GM23248 (cell line): ENCODE data around the gene PRPH2. TPM values are rescaled to one million over a fixed set of nuclear protein-coding genes. Genes with fewer than 3 reads are reported as not detected.

Experiments
- DNase-seq: peaks from one replicate; pipeline ENCODE4 v3.0.0-alpha.2; 2015
- H2AFZ ChIP-seq: fragments of 200-600 bp; sonication (generic); 2 replicates; pipeline ENCODE4 v1.6.1; 2016; ENCODE audit warnings: antibody characterized with exemption
- H3F3A ChIP-seq: fragments of 200-600 bp; sonication (generic); 2 replicates; pipeline ENCODE4 v1.6.1; 2016; ENCODE audit warnings: mild to moderate bottlenecking, antibody characterized with exemption, mixed run types; ENCODE audit not compliant: insufficient read depth
- H3K27ac ChIP-seq: fragments of 200-600 bp; sonication (generic); 2 replicates; pipeline ENCODE4 v1.5.1; 2016; ENCODE audit warnings: mild to moderate bottlenecking
- H3K27me3 ChIP-seq: fragments of 200-600 bp; sonication (generic); replicated peaks from 2 replicates; pipeline ENCODE4 v1.6.1; 2016; ENCODE audit warnings: mild to moderate bottlenecking; ENCODE audit not compliant: insufficient read depth
- H3K36me3 ChIP-seq: fragments of 200-600 bp; sonication (generic); 2 replicates; pipeline ENCODE4 v1.6.1; 2016; ENCODE audit warnings: low read depth, mild to moderate bottlenecking
- H3K4me1 ChIP-seq: fragments of 200-600 bp; sonication (generic); 2 replicates; pipeline ENCODE4 v1.6.1; 2016; ENCODE audit warnings: mild to moderate bottlenecking; ENCODE audit not compliant: insufficient read depth
- H3K4me2 ChIP-seq: fragments of 200-600 bp; sonication (generic); one replicate; pipeline ENCODE4 v1.6.1; 2016; ENCODE audit warnings: mild to moderate bottlenecking; ENCODE audit not compliant: unreplicated experiment
- H3K4me3 ChIP-seq: fragments of 200-600 bp; sonication (generic); 2 replicates; pipeline ENCODE4 v1.5.1; 2016; ENCODE audit warnings: mild to moderate bottlenecking
- H3K79me2 ChIP-seq: fragments of 200-600 bp; sonication (generic); 2 replicates; pipeline ENCODE4 v1.6.1; 2016; ENCODE audit warnings: mild to moderate bottlenecking; ENCODE audit not compliant: insufficient read depth
- H3K9ac ChIP-seq: fragments of 200-600 bp; sonication (generic); 2 replicates; pipeline ENCODE4 v1.6.1; 2016; ENCODE audit warnings: mild to moderate bottlenecking
- H3K9me2 ChIP-seq: fragments of 200-600 bp; sonication (generic); 2 replicates; pipeline ENCODE4 v1.6.1; 2016; ENCODE audit warnings: mixed run types, mild to moderate bottlenecking, moderate library complexity; ENCODE audit not compliant: insufficient read depth
- H3K9me3 ChIP-seq: fragments of 200-600 bp; sonication (generic); one replicate; pipeline ENCODE4 v1.6.1; 2017; ENCODE audit warnings: low read depth
- H4K20me1 ChIP-seq: fragments of 200-600 bp; sonication (generic); 2 replicates; pipeline ENCODE4 v1.6.0; 2016; ENCODE audit not compliant: insufficient read depth
- EZH2 ChIP-seq: fragments of 200-600 bp; sonication (generic); IDR thresholded peaks from 2 replicates; pipeline ENCODE4 v1.6.1; 2018; ENCODE audit warnings: antibody characterized with exemption, mild to moderate bottlenecking; ENCODE audit not compliant: insufficient read depth, poor library complexity, severe bottlenecking
- EZH2phosphoT487 ChIP-seq: fragments of 200-600 bp; sonication (generic); IDR thresholded peaks from 2 replicates; pipeline ENCODE4 v1.6.1; 2018; ENCODE audit warnings: antibody characterized with exemption, moderate library complexity, mild to moderate bottlenecking, low read depth; ENCODE audit not compliant: insufficient read depth
- WGBS, 2 experiments: methylation state at CpG; one replicate each; pipeline ENCODE4 v1.1.6; 2015 to 2017; ENCODE audit warnings: low lambda C conversion rate in 2 of 2, low coverage in 1 of 2; ENCODE audit errors: missing lambda C conversion rate in 2 of 2; 5-methylcytosine and 5-hydroxymethylcytosine counted together
- in situ Hi-C: fragments of 300-500 bp; cut with MboI; formaldehyde crosslinking; loops from 2 replicates; pipeline ENCODE4 v1.15.0; 2020
- polyA plus RNA-seq: library from polyadenylated mRNA; unstranded; fragments of >200 nt; fragmentation: Nextera tagmentation; extraction: Ambion mirVana; gene quantifications from 2 replicates; pipeline ENCODE4 v1.2.1, GENCODE V29; 2016
- total RNA-seq: library from RNA; depleted of rRNA; stranded (reverse); fragments of >200 nt; shearing (Covaris generic); gene quantifications from 2 replicates; pipeline ENCODE4 v1.2.3, GENCODE V29; 2014

The PRPH2 gene
- total and polyA plus RNA-seq, 2 experiments from 2014 or later: 1.5 to 1.7 TPM

- H4K20me1 ChIP-seq: no peaks in the 10 kb centered on the region
- peak overlapping the region; percentile 62 for H3K27ac ChIP-seq
- in situ Hi-C loops: no loop called here
- peak overlapping the region; percentile 2; the same call in 1 of the 2 replicates for H3K9ac ChIP-seq
- no peaks in the 10 kb centered on the region for H3K79me2 ChIP-seq
- H3K27me3 ChIP-seq: no peaks in the 10 kb centered on the region
- no peak for TF ChIP-seq EZH2phosphoT487
- TF ChIP-seq EZH2: no peak
- H3K9me3 ChIP-seq: no peaks in the 10 kb centered on the region
- H3K4me1 ChIP-seq: peaks cover 15% of the 10 kb centered on the region
- DNase-seq: peak; percentile 88
- H2AFZ ChIP-seq: no peak overlapping the region; the same call in 1 of the 2 replicates
- 0 out of 2 replicates have a peak overlapping the region, but pooled peaks have one; percentile 15 for H3K4me3 ChIP-seq
- WGBS, 2 experiments: 46 to 48% methylated on average over 5 of the region's 5 CpGs
- H3K4me2 ChIP-seq: peak overlapping the region; percentile 51
- no peaks in the 10 kb centered on the region for H3K9me2 ChIP-seq
- peaks cover 22% of the 10 kb centered on the region for H3F3A ChIP-seq
- no peaks in the 10 kb centered on the region for H3K36me3 ChIP-seq
Measured at GRCh38 chr6:42766163-42766670, 43.8 kb upstream of the PRPH2 start.

- Histone ChIP-seq H3K4me2 (peak overlapping the region; percentile 51), H3K79me2 (no peaks in the 10 kb centered on the region), H3K27me3 (no peaks in the 10 kb centered on the region), H3K9me2 (no peaks in the 10 kb centered on the region), H3F3A (peaks cover 22% of the 10 kb centered on the region), H3K9me3 (no peaks in the 10 kb centered on the region), H4K20me1 (no peaks in the 10 kb centered on the region), H3K36me3 (no peaks in the 10 kb centered on the region), H3K9ac (no peak overlapping the region), H3K27ac (peak overlapping the region; percentile 62; the same call in 1 of the 2 replicates), H3K4me1 (peaks cover 15% of the 10 kb centered on the region), H3K4me3 (no peak overlapping the region), H2AFZ (no peak overlapping the region)
- in situ Hi-C loops: no loop called here
- WGBS, 2 experiments: 89 to 94% methylated on average over 9 of the region's 9 CpGs
- TF ChIP-seq EZH2phosphoT487: no peak
- no peak for TF ChIP-seq EZH2
- DNase-seq: no peak
Measured at GRCh38 chr6:42764911-42765648, 42.7 kb upstream of the PRPH2 start.

GRCh38 chr6:42762950-42763349, 40.6 kb upstream of the PRPH2 start:
- in situ Hi-C loops: no loop called here
- no peak overlapping the region for H3K9ac ChIP-seq
- H3K79me2 ChIP-seq: no peaks in the 10 kb centered on the region
- H3K4me3 ChIP-seq: no peak overlapping the region
- no peaks in the 10 kb centered on the region for H3K9me3 ChIP-seq
- WGBS, 2 experiments: 78 to 82% methylated on average over 3 of the region's 3 CpGs
- H3K4me2 ChIP-seq: no peak overlapping the region
- TF ChIP-seq EZH2phosphoT487: no peak
- TF ChIP-seq EZH2: no peak
- H3K9me2 ChIP-seq: no peaks in the 10 kb centered on the region
- peaks cover 15% of the 10 kb centered on the region for H3K4me1 ChIP-seq
- DNase-seq: no peak
- no peak overlapping the region for H2AFZ ChIP-seq
- H4K20me1 ChIP-seq: no peaks in the 10 kb centered on the region
- H3K36me3 ChIP-seq: no peaks in the 10 kb centered on the region
- peaks cover 22% of the 10 kb centered on the region for H3F3A ChIP-seq
- no peak overlapping the region for H3K27ac ChIP-seq
- H3K27me3 ChIP-seq: no peaks in the 10 kb centered on the region

- Histone ChIP-seq H3F3A (peaks cover 22% of the 10 kb centered on the region), H3K4me2 (no peak overlapping the region), H3K9me3 (no peaks in the 10 kb centered on the region), H3K36me3 (no peaks in the 10 kb centered on the region), H3K27ac (no peak overlapping the region), H3K79me2 (no peaks in the 10 kb centered on the region), H3K4me3 (no peak overlapping the region), H3K27me3 (no peaks in the 10 kb centered on the region), H3K9me2 (no peaks in the 10 kb centered on the region), H3K9ac (no peak overlapping the region), H2AFZ (no peak overlapping the region), H4K20me1 (no peaks in the 10 kb centered on the region), H3K4me1 (peaks cover 15% of the 10 kb centered on the region)
- 93 to 97% methylated on average over 3 of the region's 3 CpGs for WGBS, 2 experiments
- DNase-seq: no peak
- no peak for TF ChIP-seq EZH2phosphoT487
- TF ChIP-seq EZH2: no peak
- in situ Hi-C loops: no loop called here
Measured at GRCh38 chr6:42762426-42762859, 40.0 kb upstream of the PRPH2 start.
